ENCODE measurements around the gene MIA.
"Not testable (repeated sequence)": the region's sequence is repeated elsewhere in the genome, so short reads cannot be mapped to it uniquely, and the experiment has no call there.

MIA gene

DNA sequence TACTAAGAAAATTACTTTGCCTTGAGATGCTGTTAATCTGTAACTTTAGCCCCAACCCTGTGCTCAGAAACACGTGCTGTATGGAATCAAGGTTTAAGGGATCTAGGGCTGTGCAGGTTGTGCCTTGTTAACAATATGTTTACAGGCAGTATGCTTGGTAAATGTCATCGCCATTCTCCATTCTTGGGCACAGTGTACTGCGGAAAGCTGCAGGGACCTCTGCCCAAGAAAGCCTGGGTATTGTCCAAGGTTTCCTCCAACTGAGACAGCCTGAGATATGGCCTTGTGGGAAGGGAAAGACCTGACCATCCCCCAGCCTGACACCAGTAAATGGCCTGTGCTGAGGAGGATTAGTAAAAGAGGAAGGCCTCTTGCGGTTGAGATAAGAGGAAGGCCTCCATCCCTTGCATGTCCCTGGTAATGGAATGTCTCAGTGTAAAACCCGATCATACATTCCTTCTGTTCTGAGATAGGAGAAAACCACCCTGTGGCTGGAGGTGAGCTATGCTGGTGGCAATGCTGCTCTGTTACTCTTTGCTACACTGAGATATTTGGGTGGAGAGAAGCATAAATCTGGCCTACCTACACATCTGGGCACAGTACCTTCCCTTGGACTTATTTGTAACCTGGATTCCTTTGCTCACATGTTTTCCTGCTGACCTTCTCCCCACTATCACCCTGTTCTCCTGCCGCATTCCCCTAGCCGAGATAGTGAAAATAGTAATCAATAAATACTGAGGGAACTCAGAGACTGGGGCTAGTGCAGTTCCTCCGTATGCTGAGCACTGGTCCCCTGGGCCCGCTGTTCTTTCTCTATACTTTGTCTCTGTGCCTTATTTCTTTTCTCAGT is 47.6 kb downstream of the MIA start:
- DNase-seq (ENCODE audit: low spot score): not testable (repeated sequence)

DNA sequence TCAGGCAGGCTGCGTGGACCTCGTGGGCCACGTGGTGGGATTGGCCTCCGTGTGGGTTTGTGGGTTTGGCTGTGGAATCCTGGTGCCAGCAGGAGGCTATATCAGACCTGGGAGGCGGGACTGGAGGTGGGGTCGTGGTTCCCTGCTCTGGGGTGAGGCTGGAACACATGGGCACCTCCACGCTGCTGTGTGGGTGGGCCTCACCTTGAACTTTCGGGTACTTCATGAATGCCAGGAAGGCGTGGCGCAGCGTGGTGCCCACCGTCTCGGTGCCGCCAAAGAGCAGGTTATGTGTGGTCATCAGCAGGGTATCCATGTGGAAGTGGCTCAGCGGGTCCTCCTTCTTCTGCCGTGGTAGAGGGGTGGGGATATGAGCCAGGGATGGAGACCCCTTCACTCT is 49.6 kb downstream of the MIA start:
- not testable (repeated sequence) for DNase-seq (ENCODE audit: low spot score)

DNA sequence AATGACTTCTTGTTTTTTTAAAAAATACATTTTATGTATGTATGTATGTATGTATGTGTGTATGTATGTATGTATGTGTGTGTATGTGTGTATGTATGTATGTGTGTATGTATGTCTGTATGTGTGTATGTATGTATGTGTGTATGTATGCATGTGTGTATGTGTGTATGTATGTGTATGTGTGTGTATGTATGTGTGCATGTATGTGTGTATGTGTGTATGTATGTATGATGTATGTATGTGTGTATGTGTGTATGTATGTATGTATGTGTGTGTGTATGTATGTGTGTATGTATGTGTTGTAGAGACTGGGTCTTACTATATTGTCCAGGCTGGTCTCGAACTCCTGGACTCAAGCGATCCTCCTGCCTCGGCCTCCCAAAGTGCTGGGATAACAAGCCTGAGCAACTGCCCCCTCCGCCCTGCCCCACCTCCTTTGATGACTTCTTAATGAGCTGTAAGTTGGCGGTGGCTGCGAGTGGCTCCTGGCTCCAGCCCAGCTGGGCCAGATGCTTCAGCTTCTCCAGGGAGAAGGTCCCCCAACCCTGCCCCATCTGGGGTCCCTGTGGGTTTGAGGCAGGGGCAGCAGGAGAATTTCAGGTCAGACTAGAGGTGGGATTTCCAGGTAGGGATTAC is 50.3 kb downstream of the MIA start:
- not testable (repeated sequence) for DNase-seq (ENCODE audit: low spot score)

DNA sequence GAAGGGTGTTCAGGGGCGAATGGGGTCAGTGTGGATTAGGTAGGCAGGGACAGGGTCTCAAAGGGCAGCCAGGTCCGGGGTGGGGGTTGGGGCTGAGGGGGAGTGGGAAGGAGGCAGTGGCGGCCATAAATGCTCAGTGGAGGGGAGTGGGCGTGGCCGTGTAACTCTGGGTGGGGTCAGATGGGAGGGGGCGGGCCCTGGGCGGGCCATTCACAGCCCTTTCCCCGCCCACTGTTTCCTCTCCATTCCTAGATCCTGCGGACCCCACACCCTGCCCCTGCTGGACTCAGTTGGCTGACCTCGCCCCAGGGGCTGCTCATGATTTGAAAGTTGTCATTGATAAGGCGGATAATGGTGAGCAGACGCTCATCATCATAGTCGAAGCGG is 51.0 kb downstream of the MIA start:
- DNase-seq (ENCODE audit: low spot score): not testable (repeated sequence)

DNA sequence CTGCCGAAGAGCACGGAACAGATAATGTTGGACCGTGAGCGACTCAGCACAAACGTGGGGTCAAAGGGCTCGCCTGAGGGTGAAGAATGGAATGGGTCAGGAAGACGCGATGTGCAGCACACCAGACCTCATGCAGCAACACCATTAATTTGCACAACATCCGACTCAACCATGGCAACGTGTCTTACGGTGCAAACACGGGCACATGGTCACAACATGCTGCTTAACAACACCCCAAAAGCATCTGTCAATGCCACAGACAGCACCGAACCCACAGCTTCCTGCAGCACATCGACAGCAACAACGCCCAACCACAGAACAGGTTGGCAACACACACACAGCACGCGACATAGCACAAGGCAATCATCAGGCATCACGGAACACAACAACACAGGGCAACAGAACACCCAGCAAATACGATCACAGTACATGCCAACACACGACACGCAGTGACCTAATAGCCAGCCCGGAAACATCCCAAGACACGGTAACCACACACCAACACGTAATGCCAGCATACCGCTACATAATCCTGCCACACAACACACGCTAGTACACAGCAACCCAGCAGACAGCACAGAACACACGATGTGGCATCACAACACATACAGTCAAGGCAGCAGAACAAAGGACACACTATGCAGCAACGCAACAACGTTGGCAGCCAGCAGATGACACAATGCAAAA is 51.5 kb downstream of the MIA start:
- peak; percentile 86 for DNase-seq (ENCODE audit: low spot score)
